ENCODE data around the gene CDON.

DNA sequence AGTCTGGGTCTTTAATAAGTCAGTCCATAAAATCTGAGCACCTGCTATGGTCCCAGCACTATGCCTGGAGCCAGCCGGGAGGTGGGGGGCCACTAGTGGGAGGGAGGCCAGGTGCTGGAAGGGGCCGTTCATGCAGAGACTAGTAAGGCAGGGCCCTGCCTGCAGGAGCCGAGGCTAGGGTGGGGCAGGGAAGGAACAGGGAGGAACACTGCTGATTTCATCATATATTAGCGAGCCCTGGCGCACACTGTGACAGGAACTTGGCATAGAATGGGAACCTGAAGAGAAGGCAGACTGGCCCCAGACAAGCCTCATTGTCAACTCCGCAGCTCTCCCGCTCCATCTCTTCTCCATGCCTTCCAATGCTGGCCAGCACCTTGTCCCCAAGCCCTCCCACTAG, 109.7 kb downstream of the CDON start:
- TF ChIP-seq POLR2A (IDR thresholded peaks at IDR 0.05): no peak
- TF ChIP-seq, protein P1, sequence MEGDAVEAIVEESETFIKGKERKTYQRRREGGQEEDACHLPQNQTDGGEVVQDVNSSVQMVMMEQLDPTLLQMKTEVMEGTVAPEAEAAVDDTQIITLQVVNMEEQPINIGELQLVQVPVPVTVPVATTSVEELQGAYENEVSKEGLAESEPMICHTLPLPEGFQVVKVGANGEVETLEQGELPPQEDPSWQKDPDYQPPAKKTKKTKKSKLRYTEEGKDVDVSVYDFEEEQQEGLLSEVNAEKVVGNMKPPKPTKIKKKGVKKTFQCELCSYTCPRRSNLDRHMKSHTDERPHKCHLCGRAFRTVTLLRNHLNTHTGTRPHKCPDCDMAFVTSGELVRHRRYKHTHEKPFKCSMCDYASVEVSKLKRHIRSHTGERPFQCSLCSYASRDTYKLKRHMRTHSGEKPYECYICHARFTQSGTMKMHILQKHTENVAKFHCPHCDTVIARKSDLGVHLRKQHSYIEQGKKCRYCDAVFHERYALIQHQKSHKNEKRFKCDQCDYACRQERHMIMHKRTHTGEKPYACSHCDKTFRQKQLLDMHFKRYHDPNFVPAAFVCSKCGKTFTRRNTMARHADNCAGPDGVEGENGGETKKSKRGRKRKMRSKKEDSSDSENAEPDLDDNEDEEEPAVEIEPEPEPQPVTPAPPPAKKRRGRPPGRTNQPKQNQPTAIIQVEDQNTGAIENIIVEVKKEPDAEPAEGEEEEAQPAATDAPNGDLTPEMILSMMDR (IDR thresholded peaks at IDR 0.05): no peak

Measured in body of pancreas (tissue), 4 donors.